ENCODE results near the gene DONSON.

DNA sequence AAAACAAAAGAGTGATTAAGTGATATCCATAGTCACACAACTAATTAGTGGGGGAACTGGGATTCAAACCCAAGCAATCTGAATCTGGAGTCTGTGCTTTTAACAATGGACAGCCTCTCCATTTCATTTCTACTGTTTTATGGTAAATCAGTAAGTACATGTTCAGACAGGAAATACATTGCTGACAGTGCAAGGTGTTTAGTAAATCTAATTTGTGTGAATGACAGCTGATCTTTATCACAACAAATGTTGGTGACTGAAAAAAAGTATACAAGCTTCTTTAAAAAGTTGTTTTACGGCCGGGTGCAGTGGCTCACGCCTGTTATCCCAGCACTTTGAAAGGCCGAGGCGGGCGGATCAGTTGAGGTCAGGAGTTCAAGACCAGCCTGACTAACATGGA is 20.6 kb downstream of the DONSON start:
- TF ChIP-seq, protein P1, sequence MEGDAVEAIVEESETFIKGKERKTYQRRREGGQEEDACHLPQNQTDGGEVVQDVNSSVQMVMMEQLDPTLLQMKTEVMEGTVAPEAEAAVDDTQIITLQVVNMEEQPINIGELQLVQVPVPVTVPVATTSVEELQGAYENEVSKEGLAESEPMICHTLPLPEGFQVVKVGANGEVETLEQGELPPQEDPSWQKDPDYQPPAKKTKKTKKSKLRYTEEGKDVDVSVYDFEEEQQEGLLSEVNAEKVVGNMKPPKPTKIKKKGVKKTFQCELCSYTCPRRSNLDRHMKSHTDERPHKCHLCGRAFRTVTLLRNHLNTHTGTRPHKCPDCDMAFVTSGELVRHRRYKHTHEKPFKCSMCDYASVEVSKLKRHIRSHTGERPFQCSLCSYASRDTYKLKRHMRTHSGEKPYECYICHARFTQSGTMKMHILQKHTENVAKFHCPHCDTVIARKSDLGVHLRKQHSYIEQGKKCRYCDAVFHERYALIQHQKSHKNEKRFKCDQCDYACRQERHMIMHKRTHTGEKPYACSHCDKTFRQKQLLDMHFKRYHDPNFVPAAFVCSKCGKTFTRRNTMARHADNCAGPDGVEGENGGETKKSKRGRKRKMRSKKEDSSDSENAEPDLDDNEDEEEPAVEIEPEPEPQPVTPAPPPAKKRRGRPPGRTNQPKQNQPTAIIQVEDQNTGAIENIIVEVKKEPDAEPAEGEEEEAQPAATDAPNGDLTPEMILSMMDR (IDR thresholded peaks at IDR 0.05), result no peak
- no peak for TF ChIP-seq POLR2A (IDR thresholded peaks at IDR 0.05)

Measured in esophagus squamous epithelium (tissue), 4 donors.